Measurements from ENCODE around the gene NCR1.
"Not testable (repeated sequence)": the region's sequence is repeated elsewhere in the genome, so short reads cannot be mapped to it uniquely, and the experiment has no call there.

Gene NCR1

GRCh38 chr19:54905803-54906511 is at the start of gene NCR1:
Gene NCR1 (plus strand): TSS chr19:54906148. CDS start chr19:54906188, 40 bp downstream.
- no peak for DNase-seq

GRCh38 chr19:54858476-54858875 is 47.5 kb upstream of the NCR1 start:
- DNase-seq: not testable (repeated sequence)

GRCh38 chr19:54859421-54859820 is 46.5 kb upstream of the NCR1 start:
- DNase-seq: not testable (repeated sequence)

- DNase-seq: not testable (repeated sequence)
Measured at GRCh38 chr19:54863459-54863858, 42.5 kb upstream of the NCR1 start.

GRCh38 chr19:54871696-54872095 is 34.3 kb upstream of the NCR1 start:
- no peak for DNase-seq

GRCh38 chr19:54873990-54874389 is 32.0 kb upstream of the NCR1 start, which contains the start of gene FCAR:
Gene FCAR (plus strand): TSS chr19:54874235. CDS start chr19:54874290, 55 bp downstream.
- DNase-seq: peak in 1 of 58 donors; percentile 1

GRCh38 chr19:54875506-54875905 is 30.4 kb upstream of the NCR1 start:
- no peak for DNase-seq

- no peak for DNase-seq
Measured at GRCh38 chr19:54877471-54877870, 28.5 kb upstream of the NCR1 start.

- no peak for DNase-seq
Measured at GRCh38 chr19:54881884-54882283, 24.1 kb upstream of the NCR1 start.

GRCh38 chr19:54882758-54883157 is 23.2 kb upstream of the NCR1 start:
- DNase-seq: no peak

- no peak for DNase-seq
Measured at GRCh38 chr19:54883228-54883627, 22.7 kb upstream of the NCR1 start.

- DNase-seq: no peak
Measured at GRCh38 chr19:54888239-54888638, 17.7 kb upstream of the NCR1 start.

- no peak for DNase-seq
Measured at GRCh38 chr19:54889566-54889965, 16.4 kb upstream of the NCR1 start.

- DNase-seq: no peak
Measured at GRCh38 chr19:54893406-54893805, 12.5 kb upstream of the NCR1 start.

GRCh38 chr19:54894106-54894505 is 11.8 kb upstream of the NCR1 start:
- not testable (repeated sequence) for DNase-seq

- DNase-seq: no peak
Measured at GRCh38 chr19:54896036-54896435, 9.9 kb upstream of the NCR1 start.

- not testable (repeated sequence) for DNase-seq
Measured at GRCh38 chr19:54898685-54899084, 7.3 kb upstream of the NCR1 start.

- DNase-seq: not testable (repeated sequence)
Measured at GRCh38 chr19:54899646-54900045, 6.3 kb upstream of the NCR1 start.

- not testable (repeated sequence) for DNase-seq
Measured at GRCh38 chr19:54901153-54901552, 4.8 kb upstream of the NCR1 start.

- no peak for DNase-seq
Measured at GRCh38 chr19:54902061-54902460, 3.9 kb upstream of the NCR1 start.

- no peak for DNase-seq
Measured at GRCh38 chr19:54903303-54903702, 2.6 kb upstream of the NCR1 start.

GRCh38 chr19:54904261-54904660 is 1.7 kb upstream of the NCR1 start:
- DNase-seq: not testable (repeated sequence)

- DNase-seq: no peak
Measured at GRCh38 chr19:54905421-54905802, 536 bp upstream of the NCR1 start.

All from anterior cingulate cortex (tissue), 58 donors.